ENCODE results near the gene INF2.

INF2 gene

DNA sequence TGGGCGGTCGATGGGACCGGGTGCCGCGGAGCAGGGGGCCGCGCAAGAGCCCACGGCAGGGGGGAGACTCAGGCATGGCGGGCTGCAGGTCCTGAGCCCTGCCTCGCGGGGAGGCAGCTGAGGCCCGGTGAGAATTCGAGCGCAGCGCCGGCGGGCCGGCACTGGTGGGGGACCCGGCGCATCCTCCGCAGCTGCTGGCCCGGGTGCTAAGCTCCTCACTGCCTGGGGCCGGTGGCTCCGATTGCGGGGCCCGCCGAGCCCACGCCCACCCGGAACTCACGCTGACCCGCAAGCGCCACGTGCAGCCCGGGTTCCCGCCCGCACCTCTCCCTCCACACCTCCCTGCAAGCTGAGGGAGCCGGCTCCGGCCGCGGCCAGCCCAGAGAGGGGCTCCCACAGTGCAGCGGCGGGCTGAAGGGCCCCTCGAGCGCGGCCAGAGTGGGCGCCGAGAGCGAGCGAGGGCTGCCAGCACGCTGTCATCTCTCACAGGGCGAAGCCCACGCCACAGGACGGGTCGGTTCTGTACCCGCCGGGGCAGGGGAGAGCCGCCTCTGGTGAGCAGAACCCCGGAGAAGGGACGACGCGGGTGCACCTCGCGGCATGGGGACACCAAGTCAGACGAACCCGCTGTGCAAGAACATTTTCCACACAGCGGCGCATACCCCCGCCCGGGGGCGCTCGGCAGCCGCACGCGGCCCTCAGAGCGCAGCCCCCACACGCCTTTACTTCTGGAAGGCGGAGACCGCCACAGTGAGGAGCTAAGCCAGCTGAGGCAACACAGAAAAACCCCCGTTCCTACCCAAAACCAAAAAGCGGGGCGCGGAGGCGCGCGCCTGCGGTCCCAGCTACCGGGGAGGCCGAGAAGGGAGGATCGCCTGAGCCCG, 62.4 kb downstream of the INF2 start:
- no peak for DNase-seq (ENCODE audit: low read depth)

DNA sequence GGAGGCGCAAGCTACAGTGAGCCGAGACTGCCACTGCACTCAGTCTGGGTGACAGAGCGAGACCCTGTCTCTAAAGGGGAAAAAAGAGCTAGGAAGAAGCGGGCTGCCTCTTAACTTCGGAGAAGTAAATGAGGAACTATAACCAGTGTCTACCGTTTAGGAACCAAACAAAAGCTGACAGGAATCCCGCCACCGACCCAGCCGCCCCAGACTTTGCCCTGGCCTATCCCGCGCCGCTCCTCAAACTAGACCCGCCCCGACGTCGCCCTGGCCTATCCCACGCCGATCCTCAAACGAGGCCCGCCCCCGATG, 63.0 kb downstream of the INF2 start:
- no peak for DNase-seq (ENCODE audit: low read depth)

DNA sequence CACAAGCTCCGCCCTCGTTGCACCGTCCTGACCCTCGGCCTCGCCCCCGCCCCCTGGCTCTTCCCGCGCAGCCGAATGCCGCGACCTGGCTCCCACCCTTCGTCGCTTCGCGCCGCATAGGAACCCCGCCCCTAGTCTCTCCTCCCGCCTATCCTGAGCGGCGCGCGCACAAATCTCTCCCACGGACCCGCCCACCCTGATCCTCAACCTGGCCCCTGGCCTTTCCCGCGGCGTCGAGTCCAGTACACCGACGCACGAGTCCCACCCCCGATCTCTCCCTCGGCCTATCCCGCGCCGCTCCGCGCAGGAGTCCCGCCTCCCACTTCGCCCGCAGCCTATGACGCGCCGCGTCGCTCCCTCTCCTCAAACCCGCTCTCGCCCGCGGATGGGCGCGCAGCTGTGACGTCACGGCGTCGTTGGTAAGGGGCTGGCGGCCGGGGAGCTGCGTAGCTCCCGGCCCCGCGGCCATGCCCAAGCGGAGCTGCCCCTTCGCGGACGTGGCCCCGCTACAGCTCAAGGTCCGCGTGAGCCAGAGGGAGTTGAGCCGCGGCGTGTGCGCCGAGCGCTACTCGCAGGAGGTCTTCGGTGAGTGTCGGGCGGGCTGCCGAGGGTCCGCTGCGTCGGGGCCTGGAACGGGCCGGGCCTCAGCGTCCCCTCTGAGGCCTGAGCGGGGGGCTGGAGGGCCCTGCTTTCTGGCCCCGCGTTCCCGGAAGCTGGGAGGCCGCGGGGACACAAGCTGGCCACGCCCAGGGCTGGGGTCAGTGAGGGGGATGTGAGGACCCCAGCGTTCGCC, 63.5 kb downstream of the INF2 start, which contains the start of gene SIVA1:
SIVA1 (plus strand) TSS at position 413 of the 793 bp plus-strand sequence; CDS start at position 468, 55 bp downstream.
- DNase-seq (ENCODE audit: low read depth) = peak; percentile 100

DNA sequence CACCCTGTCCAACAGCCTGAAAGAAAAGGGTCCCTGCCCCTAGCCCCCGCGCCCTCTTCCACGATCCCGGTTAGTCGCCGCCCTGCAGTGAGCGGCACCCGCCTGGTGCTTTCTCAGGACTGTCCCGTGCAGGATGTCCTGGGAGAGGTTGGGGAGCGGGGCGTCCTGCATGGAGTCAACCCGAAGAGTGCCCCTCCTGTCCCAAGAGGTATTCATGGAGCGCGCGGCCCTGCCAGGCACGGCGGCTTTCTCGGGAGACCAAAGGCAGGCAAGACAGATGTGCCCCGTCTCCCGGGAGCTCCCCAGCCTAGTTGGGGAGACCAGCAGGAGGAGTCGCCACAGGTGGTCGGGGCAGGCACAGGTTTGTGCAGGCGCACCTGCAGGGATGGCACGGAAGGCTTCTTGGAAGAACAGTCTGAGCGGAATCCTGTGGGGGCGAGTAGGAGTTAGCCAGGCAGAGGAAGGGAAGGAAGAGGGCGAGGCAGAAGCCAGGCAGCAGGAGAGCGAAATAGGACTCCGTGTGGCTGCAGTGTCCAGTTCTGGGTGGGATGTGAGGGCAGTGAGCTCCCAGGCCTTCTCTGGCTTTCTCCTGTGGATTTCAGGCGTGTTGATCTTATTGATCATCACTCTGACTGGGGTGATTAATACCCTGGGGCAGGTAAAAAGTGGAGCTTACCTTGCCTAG, 64.3 kb downstream of the INF2 start:
- DNase-seq (ENCODE audit: low read depth) = no peak

DNA sequence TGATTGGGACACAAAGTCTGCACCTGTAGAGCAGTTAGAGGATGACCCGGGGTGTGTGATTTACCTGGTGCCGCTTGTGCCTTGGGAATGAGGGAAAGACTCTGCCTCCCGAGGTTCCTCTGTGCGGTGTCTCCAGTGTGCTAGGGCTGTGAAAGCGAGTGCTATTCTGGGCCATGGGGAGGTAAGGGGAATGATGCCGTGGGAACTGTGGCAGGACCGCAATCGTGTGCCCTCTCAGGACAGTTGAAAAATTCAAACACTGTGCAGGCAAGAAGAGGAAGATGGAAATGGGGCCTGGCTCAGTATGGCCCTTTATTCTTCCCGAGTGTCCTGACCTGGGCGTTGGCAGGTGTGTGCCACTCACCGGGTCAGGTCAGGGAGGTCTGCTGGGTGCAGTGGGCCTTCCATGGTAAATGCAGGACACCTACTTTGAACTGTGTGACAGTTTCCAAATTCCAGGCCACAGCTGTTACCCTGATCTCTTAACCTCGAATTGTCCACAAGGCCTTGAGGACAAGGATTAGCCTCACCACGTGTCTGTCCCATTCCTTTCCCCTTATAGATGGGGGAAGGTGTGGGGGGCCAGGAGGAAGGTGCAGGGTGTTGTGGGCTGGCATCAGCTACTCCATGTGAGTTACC, 64.9 kb downstream of the INF2 start:
- DNase-seq (ENCODE audit: low read depth) = no peak

DNA sequence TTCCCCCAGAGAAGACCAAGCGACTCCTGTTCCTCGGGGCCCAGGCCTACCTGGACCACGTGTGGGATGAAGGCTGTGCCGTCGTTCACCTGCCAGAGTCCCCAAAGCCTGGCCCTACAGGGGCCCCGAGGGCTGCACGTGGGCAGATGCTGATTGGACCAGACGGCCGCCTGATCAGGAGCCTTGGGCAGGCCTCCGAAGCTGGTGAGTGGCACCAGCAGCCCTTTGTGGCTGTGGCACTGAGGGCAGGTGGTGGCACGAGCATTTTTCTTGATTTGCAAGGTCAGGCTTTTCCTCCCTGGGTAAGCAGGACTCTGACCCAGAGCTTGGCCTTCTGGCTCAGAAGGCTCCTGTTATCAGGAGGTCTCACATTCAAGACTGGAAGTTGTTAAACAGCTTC, 66.2 kb downstream of the INF2 start:
- DNase-seq (ENCODE audit: low read depth) = no peak

DNA sequence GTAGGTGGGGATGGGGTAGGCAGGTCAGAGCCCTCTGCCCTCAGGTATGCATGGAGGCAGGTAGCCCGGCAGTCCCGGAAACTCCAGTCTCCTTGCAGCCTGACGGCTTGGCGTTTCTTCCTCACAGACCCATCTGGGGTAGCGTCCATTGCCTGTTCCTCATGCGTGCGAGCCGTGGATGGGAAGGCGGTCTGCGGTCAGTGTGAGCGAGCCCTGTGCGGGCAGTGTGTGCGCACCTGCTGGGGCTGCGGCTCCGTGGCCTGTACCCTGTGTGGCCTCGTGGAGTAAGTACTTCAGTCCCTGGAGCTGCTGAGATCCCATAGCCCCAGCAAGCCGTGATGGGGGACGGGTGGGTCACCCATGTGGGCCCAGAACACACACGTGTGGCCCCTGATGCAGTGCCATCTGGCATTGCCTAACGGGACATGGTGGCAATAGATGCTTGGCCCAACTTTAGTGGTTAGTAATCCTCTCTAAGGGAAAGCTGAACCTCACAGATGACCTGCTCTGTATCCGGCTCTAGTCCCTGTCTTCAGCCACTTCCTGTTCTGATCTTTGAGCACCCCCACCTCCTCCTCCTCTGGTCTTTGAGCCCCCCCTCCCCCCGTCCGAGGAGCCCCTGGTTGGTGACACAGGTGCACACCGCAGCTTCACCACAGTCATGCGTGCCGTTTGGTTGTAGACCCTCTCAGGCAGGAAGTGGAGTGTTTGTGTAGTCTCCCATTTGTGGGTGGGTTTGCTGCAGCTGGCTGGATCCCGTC, 67.2 kb downstream of the INF2 start:
- DNase-seq (ENCODE audit: low read depth) = no peak

DNA sequence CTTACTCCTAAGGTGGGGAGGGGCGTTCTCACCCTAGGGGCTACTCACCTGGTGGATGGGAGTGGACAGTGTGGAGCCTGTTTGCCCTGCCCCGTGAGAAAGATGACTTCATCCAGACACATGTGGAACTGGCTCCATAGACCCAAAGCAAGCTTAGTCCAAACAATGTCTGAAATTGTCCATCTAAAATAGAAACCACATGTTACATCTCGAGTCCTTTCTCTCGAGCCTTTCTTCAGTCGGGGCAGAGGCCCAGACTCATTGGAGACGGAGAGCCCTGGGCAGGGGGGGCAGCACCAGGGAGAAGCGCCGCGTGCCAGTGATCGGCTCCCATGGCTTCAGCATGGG, 67.8 kb downstream of the INF2 start:
- DNase-seq (ENCODE audit: low read depth) = no peak

DNA sequence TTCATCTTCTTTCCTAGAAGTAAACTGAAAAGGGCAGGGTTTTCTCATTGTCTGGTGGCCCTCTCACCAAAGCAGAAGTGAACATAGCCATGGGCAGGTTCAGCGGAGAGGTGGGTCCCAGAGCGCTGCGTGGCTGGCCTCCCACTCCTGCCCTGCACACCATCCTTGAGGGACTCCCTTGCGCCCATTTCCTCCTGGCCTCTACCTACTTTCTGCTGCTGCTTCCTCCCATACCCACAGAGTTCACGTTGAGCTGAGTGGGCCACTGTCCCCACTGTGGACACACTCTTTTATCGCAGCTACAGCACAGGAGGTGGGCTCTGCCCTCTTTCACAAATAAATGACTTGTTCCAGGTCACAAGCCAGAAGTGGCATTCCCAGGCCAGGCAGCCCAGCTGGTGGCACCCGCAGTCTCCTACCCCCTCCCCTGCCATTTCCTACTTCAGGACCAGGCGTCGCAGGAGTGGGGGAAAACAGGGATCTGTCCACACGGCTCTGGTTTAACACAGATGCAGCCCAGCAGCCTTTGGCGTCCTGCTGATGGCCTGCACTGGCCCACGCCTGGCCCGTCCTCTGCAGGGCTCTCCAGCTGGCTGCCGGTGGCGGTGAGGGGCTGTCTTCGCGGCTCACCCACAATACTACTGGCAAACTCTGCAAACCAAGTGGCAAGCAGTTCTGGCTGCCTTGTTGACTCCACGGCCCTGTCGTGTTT, 68.4 kb downstream of the INF2 start:
- no peak for DNase-seq (ENCODE audit: low read depth)

DNA sequence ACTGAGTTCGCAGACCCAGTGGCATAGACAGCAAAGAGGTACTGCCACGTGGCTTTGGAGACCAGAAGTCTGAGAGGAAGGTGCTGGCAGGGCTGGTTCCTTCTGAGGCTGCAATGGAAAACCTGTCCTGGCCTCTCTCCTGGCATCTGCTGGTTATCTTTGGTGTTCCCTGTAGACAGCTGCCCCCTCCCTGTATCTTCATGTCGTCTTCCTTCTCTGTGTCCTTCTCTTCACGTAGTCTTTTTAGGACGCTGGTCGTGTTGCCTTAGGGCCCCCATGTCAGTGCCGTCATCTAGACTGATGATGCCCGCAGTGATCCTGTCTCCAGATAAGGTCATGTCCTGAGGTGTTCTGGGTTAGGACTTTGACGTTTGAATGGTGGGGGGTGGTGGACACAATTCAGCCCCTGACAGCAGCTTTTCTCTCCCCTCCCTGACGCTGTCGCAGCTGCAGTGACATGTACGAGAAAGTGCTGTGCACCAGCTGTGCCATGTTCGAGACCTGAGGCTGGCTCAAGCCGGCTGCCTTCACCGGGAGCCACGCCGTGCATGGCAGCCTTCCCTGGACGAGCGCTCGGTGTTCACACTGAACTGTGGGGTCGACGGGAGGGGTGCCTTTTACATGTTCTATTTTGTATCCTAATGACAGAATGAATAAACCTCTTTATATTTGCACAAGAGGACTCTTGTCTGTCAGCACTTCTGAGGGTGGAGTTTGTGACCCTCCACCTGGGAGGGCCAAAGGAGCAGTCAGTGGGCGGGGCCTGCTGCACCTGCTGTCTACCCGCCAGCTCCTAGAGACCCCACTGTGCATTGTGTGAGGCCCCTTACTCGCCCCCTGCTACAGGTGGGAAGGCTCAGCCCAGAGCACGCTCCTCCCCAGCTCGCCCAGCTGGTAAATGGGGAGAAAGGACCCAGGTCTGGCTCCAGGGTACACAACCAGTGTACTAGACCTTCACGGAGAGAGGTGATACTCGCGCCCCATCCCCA, 69.9 kb downstream of the INF2 start:
- DNase-seq (ENCODE audit: low read depth) = no peak

DNA sequence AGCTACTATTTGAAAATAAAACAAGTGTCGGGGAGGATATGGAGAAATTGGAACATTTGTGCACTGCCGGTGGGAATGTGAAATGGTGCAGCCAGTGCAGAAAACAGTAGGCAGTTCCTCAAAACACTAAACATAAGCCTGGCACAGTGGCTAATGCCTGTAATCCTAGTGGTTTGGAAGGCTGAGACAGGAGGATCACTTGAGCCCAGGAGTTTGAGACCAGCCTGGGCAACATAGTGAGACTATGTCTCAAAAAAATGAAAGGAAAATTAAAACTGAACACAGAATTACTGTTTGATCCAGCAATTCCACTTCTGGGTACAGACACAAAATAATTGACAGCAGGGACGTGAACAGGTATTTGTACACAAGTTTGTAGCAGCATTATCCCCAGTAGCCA, 76.1 kb downstream of the INF2 start:
- DNase-seq (ENCODE audit: low read depth) = no peak

DNA sequence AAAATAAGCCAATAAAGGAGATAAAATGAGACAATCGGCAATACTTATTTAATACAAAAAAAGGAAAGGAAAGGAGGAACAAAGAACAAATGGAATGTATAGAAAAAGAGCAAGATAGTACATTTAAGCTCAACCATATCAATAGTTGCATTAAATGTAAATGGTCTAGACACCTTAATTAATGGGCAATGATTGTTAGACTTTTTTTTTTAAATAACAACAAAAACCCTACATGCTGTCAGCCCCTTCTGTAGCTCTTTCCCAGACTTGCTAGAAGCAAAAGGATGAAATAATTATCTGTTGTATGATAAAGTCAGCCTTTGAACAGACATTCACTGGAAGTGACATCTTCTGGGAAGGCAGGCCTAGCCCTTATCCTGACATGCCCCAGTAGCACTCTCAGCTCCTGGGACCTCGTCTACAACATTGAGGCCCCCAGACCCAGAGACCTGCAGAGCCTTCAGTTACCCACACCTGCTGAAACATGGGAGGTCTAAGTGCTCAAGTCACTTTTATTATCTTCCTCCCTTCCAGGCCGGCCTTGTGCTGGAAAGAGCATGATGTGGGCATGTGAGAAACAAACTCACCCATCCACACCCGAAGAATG, 76.9 kb downstream of the INF2 start:
- DNase-seq (ENCODE audit: low read depth) = no peak

DNA sequence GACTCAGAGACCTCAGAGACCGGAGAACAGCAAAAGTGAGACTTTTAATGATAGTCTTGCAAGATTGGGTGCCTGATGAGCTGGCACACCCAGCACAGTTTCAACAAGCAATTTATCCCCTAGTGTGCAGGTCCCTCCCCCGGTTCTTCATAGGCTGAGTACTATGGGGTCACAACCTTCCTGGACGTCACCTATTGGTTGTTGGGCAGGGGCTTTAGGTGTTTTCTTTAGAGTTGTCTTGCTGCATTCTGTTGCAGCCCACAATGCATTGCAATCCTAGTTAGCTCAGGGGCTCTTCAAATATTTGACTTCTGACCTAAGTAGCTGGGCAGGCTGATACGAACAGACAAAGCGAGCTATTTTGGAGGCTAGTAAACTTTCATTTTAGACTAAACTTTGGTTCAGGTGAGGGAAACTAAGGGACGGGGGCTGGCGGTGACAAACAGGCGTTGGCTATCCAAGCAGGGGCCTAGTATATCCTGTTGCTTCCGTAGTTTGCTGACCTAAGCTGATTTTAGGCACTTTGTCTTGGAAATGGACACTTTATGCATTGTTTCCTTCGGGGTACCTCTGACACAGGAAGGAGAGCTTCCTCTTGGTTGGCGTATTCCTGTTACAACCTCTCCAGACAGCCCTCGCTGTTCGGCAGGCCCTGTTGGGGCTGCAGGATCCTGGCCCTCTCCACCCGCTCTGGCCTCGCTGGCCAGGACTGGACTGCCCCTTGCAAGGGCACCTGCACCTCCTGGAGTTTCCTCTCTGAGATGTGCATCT, 77.6 kb downstream of the INF2 start:
- DNase-seq (ENCODE audit: low read depth) = no peak

DNA sequence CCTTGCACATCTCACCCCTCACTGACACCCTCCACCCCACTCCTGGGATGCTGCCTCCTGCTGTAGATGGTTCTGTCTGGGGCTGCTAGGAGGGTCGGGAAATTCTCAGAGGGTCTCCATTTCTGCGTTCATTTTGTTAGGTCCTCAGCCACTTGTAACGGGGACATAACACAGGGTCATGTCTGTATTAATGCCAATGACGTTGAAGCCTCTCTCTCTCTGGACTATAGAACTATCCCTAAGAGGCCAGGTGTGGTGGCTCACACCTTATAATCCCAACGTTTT, 78.2 kb downstream of the INF2 start:
- no peak for DNase-seq (ENCODE audit: low read depth)

DNA sequence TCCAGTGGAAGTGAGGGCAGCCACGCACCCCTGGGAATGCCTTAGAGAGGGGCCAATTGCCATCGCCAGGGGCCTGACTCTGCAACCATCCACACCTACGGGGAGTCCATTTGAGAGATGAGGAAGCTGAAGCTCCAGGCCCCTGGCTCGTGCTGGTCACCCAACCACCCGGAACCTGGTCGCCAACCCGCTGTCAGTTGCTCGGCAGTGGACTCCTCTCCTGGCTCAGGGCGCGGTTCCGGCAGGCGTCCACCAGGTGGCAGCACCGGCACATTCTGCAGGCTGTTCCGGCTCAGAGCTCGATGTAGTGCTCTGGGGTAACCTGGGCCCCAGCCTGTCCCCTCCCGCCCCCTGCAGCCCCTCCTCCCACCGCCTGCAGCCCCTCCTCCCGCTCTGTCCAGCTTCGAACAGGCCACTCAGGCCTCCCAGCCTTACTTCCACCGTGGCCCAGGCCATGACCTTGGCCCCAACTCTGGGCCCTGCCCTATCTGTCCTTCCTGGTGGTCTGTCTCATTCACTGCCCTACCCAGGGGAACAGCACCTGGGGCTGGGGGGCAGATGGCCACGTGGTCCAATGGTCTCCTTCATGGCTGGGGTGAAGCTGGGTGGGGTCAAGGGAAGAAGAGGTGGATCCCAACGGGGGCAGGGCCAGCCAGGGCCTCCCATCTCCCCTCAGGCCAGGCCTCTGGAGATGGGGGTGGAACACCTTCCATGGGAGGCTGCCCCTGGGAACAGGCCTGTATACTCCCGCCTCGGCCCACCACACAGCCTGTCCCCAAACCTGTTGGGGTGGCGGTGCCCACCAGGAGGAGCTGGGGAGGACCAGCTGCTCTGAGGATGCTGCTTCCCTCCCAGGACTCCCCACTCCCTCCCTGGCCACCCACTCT, 79.3 kb downstream of the INF2 start:
- peak; percentile 87 for DNase-seq (ENCODE audit: low read depth)

DNA sequence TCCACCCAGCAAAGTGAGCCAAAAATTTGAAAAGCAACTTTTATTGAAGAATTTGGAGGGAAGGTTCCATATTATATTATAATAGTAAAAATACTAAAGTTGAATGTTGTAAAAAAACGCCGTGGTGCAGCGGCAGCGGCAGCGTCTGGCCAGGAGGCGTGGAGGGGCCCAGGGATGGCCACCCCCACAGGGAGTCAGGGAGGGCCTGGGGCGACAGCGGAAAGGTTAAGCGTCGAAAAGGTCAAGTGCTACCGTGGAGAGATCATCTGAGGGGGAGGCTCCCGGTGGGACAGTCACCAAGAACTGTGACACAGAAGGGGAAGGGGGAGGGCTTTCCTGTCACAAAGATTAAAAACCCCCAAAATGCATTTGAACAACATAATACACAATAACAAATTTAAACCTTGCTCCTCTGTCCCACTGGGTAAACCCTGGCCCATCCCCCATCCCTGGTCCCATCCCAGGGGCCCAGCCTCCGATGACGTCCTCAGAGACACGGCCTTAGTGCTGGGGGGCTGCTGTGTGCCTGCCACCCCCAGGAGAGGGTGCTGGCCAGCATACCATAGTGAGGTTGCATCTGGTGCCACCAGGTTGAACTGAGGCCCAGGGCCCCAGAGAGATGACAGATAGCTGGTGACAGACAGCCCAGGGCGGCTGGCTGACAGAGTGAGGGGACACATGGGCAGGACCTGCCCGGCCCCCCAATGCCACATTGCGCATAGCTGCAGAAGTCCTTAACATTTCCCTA, 80.1 kb downstream of the INF2 start:
- DNase-seq (ENCODE audit: low read depth) = no peak

DNA sequence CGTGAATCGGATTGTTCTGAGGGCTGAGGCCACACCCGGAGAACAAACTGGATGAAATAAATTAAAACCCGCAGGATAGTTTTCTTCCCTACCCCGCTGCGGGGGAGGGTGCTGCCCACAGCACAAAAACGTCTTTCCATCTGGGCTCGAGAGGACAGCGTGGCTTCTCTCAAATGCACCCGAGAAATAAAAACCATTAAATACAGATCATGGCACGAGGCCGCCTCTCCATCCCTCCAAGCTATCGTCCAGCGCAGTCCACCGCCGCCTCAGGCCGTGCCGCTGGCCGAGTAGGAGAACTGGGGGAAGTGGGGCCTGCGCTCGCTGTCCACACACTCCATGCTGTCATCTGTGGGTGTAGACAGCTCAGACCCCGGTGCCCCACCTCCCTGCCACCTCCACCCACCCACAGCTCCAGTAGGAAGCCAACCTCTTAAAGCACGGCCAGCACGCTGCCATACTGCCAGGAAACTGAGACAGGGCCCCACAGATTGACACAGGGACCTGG, 80.7 kb downstream of the INF2 start:
- DNase-seq (ENCODE audit: low read depth) = no peak

All from activated T-cell treated with anti-CD3 and anti-CD28 coated beads for 24 hours (primary cell).